RWPE2 (cell line): ENCODE data around the gene RAPGEF2.
A peak's percentile ranks its signal among the peaks of the same experiment; 100 is the strongest.

ENCODE experiments used
- ATAC-seq: fragments of 200-7000 bp; cut with Tn5 transposase; 3 replicates; pipeline ENCODE4 v1.9.1; 2021; ENCODE audit warnings: low read depth
- DNase-seq: peaks from one replicate; pipeline ENCODE4 v3.0.0-alpha.2; 2020; ENCODE audit warnings: low spot score
- H3K27ac ChIP-seq: fragments of 450-650 bp; 2 replicates; pipeline ENCODE4 v1.5.1; 2017; ENCODE audit warnings: mild to moderate bottlenecking; ENCODE audit not compliant: poor library complexity, severe bottlenecking
- H3K27me3 ChIP-seq: fragments of 250-450 bp; sonication (Bioruptor Pico); 2 replicates; pipeline ENCODE4 v1.5.1; 2021; ENCODE audit warnings: mild to moderate bottlenecking, moderate library complexity; ENCODE audit not compliant: insufficient read depth, poor library complexity, severe bottlenecking
- H3K36me3 ChIP-seq: fragments of 250-450 bp; sonication (Bioruptor Pico); 2 replicates; pipeline ENCODE4 v1.5.1; 2020; ENCODE audit warnings: low read depth, mild to moderate bottlenecking, moderate library complexity
- H3K4me1 ChIP-seq: fragments of 250-450 bp; sonication (Bioruptor Pico); 2 replicates; pipeline ENCODE4 v1.5.1; 2021; ENCODE audit warnings: mild to moderate bottlenecking, moderate library complexity; ENCODE audit not compliant: insufficient read depth, poor library complexity, severe bottlenecking
- H3K4me3 ChIP-seq: fragments of 250-450 bp; sonication (Bioruptor Pico); 2 replicates; pipeline ENCODE4 v1.5.1; 2021; ENCODE audit warnings: mild to moderate bottlenecking, moderate library complexity; ENCODE audit not compliant: severe bottlenecking
- H3K9me3 ChIP-seq: fragments of 250-450 bp; sonication (Bioruptor Pico); 2 replicates; pipeline ENCODE4 v1.5.1; 2021; ENCODE audit warnings: mild to moderate bottlenecking, moderate library complexity; ENCODE audit not compliant: severe bottlenecking
- CTCF ChIP-seq: fragments of 450-650 bp; IDR thresholded peaks from one replicate; pipeline ENCODE4 v1.5.1; 2017; ENCODE audit warnings: mild to moderate bottlenecking, moderate library complexity; ENCODE audit not compliant: poor library complexity, severe bottlenecking

Gene RAPGEF2

GRCh38 chr4:159227378-159227777 is 124.5 kb downstream of the RAPGEF2 start:
- no peak for TF ChIP-seq CTCF
- ATAC-seq (0 out of 3 replicates have a peak, but pooled peaks have one; percentile 12), DNase-seq (no peak)
- Histone ChIP-seq H3K4me1 (peaks cover 20% of the 10 kb centered on the region), H3K36me3 (no peaks in the 10 kb centered on the region), H3K9me3 (no peaks in the 10 kb centered on the region), H3K27ac (peak overlapping the region; percentile 26), H3K27me3 (no peaks in the 10 kb centered on the region), H3K4me3 (no peak overlapping the region)

- H3K27ac ChIP-seq, result peak overlapping the region; percentile 26
- TF ChIP-seq CTCF, result no peak
- H3K9me3 ChIP-seq, result no peaks in the 10 kb centered on the region
- H3K4me1 ChIP-seq, result peaks cover 20% of the 10 kb centered on the region
- no peaks in the 10 kb centered on the region for H3K36me3 ChIP-seq
- no peaks in the 10 kb centered on the region for H3K27me3 ChIP-seq
- DNase-seq, result peak; percentile 56
- H3K4me3 ChIP-seq, result no peak overlapping the region
- peak; percentile 80; the same call in 2 of the 3 replicates for ATAC-seq
Measured at GRCh38 chr4:159227984-159228383, 125.1 kb downstream of the RAPGEF2 start.

GRCh38 chr4:159229164-159229563 is 126.3 kb downstream of the RAPGEF2 start:
- ATAC-seq (no peak), DNase-seq (no peak)
- no peak overlapping the region for H3K4me3 ChIP-seq

GRCh38 chr4:159232465-159233106 is 129.7 kb downstream of the RAPGEF2 start:
- no peak overlapping the region for H3K27ac ChIP-seq
- no peak overlapping the region for H3K4me3 ChIP-seq
- peaks cover 12% of the 10 kb centered on the region for H3K4me1 ChIP-seq
- ATAC-seq (no peak), DNase-seq (no peak)
- H3K9me3 ChIP-seq, result no peaks in the 10 kb centered on the region
- H3K27me3 ChIP-seq, result no peaks in the 10 kb centered on the region
- TF ChIP-seq CTCF, result no peak
- no peaks in the 10 kb centered on the region for H3K36me3 ChIP-seq

More at GRCh38 chr4:159229164-159229563, 126.3 kb downstream of the RAPGEF2 start:
- peaks cover 20% of the 10 kb centered on the region for H3K4me1 ChIP-seq
- H3K36me3 ChIP-seq, result no peaks in the 10 kb centered on the region
- H3K9me3 ChIP-seq, result no peaks in the 10 kb centered on the region
- no peaks in the 10 kb centered on the region for H3K27me3 ChIP-seq
- H3K27ac ChIP-seq, result no peak overlapping the region
- no peak for TF ChIP-seq CTCF

- H3K4me3 ChIP-seq, result no peak overlapping the region
- TF ChIP-seq CTCF, result no peak
- H3K27me3 ChIP-seq, result no peaks in the 10 kb centered on the region
- DNase-seq (no peak), ATAC-seq (no peak)
- H3K36me3 ChIP-seq, result peaks cover under 1% of the 10 kb centered on the region
- H3K9me3 ChIP-seq, result no peaks in the 10 kb centered on the region
- H3K4me1 ChIP-seq, result peaks cover 7% of the 10 kb centered on the region
- no peak overlapping the region for H3K27ac ChIP-seq
Measured at GRCh38 chr4:159235779-159236368, 133.0 kb downstream of the RAPGEF2 start.
